HG02840 (cell line): ENCODE results near the gene GABRB3.

Source experiments
- ATAC-seq: cut with Tn5 transposase; IDR thresholded peaks from one replicate; pipeline ENCODE4 v1.9.1; 2021; ENCODE audit warnings: mild to moderate bottlenecking, moderate library complexity, moderate number of reproducible peaks; ENCODE audit not compliant: unreplicated experiment, low FRiP score

Gene GABRB3

DNA sequence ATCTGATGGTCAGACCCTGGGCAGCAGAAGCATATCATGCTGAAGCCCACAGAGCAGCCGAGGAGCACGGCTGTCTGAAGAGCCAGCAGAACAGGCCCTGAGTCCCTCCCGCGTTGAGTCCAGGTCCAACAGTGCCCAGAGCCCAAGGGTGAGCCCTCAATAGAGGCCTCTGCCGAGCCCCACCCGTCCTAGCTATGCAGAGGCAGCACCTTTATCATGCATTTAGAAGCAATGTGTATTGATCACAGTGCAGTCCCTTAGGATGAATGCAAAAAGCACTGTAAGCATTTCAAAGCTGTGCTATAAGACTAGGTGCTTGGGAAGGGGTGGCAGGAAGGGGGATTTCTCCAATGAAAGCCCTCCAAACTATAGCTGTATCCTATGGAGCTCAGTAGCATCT lies 208.5 kb downstream of the GABRB3 start:
- ATAC-seq, result no peak

DNA sequence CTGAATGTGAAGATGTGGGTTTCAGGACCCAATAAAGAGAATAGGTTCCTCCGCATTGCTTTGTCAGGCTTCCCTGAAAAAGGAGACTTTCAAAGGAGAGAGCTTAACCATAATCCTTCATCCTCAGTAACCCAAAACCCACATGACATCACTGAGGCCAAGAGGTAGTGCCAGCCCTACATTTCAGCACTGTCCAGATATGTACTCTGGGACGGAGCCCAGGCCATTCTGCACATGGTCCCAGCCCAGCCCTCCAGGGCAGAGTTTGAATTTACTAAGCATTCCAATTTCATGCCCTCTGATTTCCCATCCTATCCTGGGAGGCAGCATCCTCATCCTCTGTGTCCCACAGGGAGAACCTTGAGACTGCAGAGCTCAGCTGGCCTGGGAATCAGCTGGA lies 210.5 kb downstream of the GABRB3 start:
- no peak for ATAC-seq

DNA sequence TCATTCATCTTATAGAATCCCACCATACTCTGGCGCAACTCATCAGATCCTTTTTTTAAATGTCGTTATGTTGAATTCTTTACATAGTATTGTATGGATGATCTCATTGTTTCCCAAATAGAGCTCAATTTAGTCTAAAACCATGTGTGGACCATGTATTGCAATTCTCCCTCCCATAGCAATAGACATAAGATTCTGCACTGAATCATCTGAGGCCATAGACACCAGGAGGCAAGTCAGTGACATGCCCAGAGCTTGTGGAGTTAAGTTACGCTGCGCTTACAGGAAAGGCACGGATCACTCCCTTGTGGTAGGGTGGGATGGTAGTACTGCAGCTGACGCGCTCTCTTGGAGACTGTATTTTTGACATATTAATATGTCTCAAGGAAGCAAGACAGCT lies 211.0 kb downstream of the GABRB3 start:
- ATAC-seq, result no peak

DNA sequence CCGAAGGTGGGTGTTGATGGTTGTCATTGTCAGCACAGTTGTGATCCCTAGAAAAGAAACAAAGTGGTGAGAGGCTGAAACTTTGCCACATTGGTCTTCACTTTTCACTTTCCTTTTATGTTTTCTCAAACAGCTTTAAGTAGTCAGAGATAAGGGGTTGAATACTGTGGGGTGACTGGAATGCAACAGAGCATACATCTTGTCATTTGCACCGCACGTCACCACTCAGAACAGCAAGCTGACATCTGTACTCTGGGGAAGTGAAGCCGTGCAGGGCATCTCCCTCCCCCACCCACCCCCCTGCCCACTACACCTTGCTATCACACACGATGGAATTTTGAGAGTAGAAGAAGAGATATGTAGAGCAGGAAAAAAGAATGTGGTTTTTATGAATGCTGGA lies 211.7 kb downstream of the GABRB3 start:
- ATAC-seq, result no peak

DNA sequence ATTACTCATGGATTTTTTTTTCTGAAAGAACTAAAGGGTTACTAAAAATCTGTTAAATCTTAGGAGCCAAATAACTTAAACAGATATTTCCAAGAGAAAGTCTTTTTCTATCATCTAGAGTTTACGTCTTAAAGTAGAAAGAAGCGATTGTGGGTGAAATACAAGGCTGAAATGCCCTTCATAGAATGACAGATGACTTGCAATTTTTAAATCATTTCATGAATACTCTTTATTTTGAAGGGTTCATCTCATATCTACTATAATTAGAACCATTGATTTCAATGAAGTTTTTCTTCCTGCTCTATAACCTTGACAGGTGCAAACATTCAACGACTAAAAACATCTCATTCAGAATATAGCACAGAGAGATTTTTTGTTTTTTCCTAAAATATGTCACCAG lies 217.0 kb downstream of the GABRB3 start:
- ATAC-seq, result no peak

DNA sequence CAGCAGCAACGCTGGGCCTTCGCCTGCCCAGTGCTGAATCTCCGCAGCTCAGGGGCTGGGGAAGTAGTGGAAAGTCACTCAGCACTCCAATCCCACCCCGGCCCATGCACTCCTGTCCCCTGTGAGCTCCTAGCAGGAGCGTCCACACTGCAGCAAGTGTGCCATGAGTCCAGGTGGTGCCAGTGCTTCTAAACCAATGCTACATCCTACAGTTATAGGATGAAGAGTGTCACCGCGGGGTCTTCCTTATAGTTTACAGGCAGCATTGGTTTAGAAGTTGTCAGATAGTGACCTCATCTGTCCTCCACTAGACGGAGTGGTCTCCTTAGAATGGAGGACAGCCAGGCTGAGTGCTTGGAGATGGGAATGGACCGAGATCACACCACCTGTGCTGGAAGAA lies 221.4 kb downstream of the GABRB3 start:
- ATAC-seq, result no peak

DNA sequence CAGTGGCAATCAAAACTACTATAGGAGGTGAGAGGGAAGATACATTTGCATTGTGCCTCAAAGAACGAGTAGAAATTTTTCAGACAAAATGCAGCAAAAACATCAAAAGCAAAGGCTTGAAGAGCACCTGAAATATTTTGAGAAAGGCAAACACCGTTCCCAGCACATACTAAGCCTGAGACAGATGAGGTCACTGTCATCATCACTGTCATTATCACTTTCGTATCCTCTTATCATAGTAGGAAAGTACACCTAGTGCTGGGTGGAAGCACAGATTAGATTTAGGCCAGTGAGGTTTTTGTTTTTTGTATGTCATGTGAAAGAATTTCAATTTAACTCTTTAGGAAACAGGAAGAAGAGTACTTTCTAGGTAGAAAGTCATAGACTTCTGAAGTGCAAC lies 222.0 kb downstream of the GABRB3 start:
- no peak for ATAC-seq

DNA sequence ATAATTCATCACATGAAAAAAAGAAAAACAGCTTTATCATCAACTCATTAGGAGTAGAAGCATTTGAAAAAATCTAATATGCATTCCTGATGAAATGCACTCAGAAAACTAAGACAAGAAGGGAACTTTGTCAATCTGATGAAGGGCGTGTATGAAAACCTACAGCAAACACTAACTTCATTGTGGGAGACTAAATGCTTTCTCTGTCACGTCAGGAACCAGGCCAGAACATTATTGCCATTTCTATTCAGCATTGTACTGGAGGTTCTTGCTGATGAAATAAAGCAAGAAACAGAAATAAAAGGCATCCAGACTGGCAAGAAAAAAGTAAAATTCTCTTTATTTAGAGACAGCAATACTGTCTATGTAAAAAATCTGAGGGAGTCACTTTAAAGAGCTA lies 235.2 kb downstream of the GABRB3 start:
- no peak for ATAC-seq

DNA sequence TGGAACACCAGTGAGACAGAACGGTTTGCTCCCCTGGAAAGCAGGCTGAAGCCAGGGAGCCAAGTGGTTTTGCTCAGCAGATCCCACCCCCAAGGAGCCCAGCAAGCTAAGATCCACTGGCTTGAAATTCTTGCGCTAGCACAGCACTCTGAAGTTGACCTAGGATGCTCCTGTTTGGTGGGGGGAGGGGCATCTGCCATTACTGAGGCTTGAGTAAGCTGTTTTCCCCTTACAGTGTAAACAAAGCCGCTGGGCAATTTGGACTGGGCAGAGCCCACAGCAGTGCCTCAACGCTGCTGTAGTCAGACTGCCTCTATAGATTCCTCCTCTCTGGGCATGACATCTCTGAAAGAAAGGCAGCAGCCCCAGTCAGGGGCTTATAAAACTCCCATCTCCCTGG lies 241.4 kb downstream of the GABRB3 start:
- ATAC-seq, result no peak

DNA sequence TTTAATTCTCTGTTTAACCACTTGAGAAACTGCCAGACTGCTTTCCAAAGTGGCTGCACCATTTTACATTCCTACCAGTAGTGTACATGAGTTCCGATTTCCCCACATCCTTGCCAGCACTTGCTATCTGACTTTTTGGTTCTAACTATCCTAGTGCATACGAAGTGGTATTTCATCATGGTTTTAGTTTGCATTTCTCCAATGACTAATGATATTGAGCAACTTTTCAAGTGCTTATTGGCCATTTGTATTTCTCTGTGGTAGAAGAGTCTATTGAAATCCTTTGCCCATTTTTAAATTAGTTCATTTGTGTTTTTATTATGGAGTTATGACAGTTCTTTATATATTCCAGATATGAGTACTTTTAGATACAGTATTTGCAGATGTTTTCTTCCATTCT lies 247.8 kb downstream of the GABRB3 start:
- ATAC-seq, result no peak

DNA sequence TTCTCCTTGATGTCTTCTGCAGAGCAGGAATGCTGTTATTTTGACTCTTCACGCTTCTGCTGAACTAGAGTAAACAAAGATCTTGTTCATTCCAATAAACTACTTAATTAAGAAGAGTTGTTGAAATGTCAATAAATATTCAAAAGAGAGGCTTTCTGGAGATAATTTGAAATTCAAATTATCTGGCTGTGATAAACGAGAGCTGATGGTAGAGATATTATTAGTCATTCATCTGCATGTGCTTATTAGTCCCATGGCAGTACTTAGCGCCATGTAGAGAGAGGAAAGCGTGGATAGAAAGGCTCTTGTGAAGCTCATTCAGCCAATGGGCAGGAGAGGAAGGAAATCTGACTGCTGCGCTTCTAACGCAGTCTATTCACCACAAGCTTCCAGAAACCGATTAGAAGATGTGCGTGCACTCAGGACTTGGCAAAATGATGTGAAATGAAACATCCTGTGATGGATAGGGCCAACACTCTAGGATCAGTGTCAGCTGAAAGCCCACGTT lies 251.1 kb downstream of the GABRB3 start:
- no peak for ATAC-seq

DNA sequence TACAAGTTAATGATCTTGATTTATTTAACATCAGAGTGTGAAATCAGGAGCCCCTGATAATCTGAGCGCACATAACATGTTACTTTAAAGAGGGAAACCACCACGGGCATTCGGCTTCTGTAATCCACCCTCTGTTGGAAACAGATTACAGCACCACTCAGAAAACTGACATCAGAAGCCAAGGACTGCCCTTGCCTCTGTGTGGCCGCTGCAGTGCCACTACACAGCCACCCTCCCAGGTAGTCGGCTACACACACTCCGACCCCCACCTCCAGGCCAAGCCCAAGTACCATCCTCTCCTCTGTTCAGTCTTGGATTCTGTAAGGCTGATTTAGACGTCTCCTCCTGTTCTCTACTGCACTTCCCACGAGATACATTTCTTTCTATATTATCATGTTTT lies 251.7 kb downstream of the GABRB3 start:
- no peak for ATAC-seq

DNA sequence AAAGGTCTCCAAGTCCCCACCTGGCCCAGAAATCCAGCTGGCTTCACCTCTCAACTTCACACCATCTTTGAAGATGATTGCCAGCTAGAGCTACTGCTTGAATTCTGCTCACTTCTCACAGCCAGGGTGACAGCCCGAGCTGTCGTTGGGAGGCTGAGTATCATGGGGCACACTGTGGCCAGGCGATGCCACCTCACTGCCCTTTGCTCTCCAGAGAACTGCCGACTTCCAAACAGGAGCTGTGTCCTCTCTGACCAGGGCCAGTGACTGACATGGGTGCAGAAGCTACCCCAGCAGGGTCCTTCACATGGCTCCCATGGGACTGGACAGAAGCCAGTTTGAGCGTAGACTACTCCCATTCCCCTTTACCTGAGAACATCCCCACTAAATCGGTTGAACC lies 254.0 kb downstream of the GABRB3 start:
- no peak for ATAC-seq

DNA sequence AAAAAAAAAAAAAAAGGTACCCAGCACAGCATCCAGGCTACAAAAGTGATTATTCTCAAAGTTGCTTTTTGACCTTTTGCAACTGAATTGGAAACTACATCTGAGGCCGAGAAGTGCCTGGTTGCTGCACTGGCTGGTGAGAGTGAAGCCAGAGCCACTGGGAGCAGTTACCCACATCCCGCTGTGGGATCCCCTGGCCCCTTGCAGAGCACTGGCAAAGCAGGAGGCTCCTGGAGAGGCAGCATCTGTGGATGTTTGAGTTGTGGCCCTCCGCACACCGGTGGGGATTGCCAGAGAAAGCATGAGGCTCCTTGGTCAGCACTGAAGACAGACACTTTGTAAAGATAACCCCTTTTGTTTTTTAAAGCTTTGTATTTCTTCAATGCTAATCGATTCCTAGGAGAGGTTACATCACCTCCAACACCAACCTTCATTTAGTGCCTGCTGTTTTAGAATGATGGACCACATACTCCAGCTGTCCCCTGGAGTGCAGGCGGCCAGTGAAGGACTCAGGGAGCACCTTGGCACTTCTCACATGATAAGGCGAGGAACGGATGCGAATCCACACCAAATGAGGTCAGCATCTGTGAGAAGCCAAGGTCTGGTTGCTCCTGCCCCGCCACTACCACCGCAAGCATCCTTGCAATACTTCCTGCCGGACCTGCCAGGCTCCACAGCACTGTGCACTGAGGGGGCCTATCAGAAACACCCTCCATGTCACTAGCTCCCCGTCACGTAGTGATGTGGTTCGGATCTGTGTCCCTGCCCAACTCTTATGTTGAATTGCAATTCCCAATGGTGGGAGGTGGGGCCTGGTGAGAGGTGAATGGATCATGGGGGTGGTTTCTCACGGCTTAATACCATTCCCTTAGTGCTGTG lies 256.5 kb downstream of the GABRB3 start:
- no peak for ATAC-seq

DNA sequence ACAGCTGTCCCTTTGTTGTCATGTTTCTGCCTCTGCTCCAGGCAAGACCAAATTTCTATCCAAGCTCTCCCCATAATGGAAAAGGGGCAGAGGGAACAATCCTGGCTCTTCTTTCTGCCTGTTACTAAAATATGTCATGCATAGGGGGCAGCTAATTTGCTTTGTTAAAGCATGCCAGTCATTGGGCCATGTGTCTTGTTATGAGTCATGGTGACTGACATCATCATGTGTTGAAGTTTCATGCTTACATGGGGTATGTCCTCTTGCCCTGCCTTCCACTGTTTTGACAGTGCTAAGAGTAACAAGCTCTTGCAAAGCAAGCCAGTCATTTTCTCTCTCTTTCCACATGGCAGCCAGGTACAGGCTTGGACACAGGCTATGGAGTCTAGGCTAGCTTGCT lies 268.9 kb downstream of the GABRB3 start:
- no peak for ATAC-seq
